NB4 (cell line): Measurements from ENCODE around the gene ZRSR2.

Experiments
- DNase-seq: peaks from one replicate; pipeline ENCODE4 v3.0.0; 2010; ENCODE audit warnings: low read depth
- H3K4me3 ChIP-seq: one replicate; pipeline ENCODE4 v1.5.1; 2011; ENCODE audit warnings: mild to moderate bottlenecking, low read depth, low read length, moderate library complexity
- CTCF ChIP-seq: IDR thresholded peaks from one replicate; pipeline ENCODE4 v1.5.1; 2012; ENCODE audit warnings: low read depth, low read length
- MAX ChIP-seq: IDR thresholded peaks from 2 replicates; pipeline ENCODE4 v1.6.1; 2011; ENCODE audit warnings: low read depth, low read length
- MYC ChIP-seq: IDR thresholded peaks from 2 replicates; pipeline ENCODE4 v1.6.1; 2011; ENCODE audit warnings: low read depth, low read length
- POLR2A ChIP-seq: IDR thresholded peaks from 2 replicates; pipeline ENCODE4 v1.6.1; 2011; ENCODE audit warnings: mild to moderate bottlenecking; ENCODE audit not compliant: insufficient read length; ENCODE audit errors: extremely low read depth

The ZRSR2 gene

GRCh38 chrX:15815779-15816437 is 25.6 kb downstream of the ZRSR2 start:
- peak; percentile 72 for DNase-seq
- no peak overlapping the region for H3K4me3 ChIP-seq
- TF ChIP-seq MYC (peak; percentile 35; the same call in 1 of the 2 replicates), POLR2A (no peak), CTCF (peak; percentile 52), MAX (peak; percentile 67)

GRCh38 chrX:15816438-15816809 is 26.1 kb downstream of the ZRSR2 start:
- TF ChIP-seq POLR2A (no peak), CTCF (no peak), MAX (no peak), MYC (no peak)
- no peak for DNase-seq
- H3K4me3 ChIP-seq = no peak overlapping the region

GRCh38 chrX:15816886-15817285 is 26.6 kb downstream of the ZRSR2 start:
- H3K4me3 ChIP-seq = no peak overlapping the region
- peak; percentile 45; the same call in 1 of the 2 replicates for TF ChIP-seq MAX
- no peak for TF ChIP-seq CTCF
- peak; percentile 82 for DNase-seq

- no peak for DNase-seq
- no peak overlapping the region for H3K4me3 ChIP-seq
- TF ChIP-seq POLR2A = no peak
- no peak for TF ChIP-seq MYC
- no peak for TF ChIP-seq MAX
- no peak for TF ChIP-seq CTCF
These were observed 30.1 kb downstream of the ZRSR2 start for GRCh38 chrX:15820106-15821073.

GRCh38 chrX:15822922-15823321 is 32.6 kb downstream of the ZRSR2 start:
- TF ChIP-seq POLR2A (no peak), MYC (no peak), MAX (no peak), CTCF (no peak)
- H3K4me3 ChIP-seq = no peak overlapping the region
- no peak for DNase-seq
